GM12872 (cell line): ENCODE results near the gene GNG7.

Experiments
- TF ChIP-seq, protein P1 (sequence below): IDR thresholded peaks from 3 replicates; pipeline ENCODE4 v1.5.1; 2011; ENCODE audit warnings: low read depth, mild to moderate bottlenecking, low read length, moderate library complexity; ENCODE audit not compliant: insufficient read depth

The GNG7 gene

DNA sequence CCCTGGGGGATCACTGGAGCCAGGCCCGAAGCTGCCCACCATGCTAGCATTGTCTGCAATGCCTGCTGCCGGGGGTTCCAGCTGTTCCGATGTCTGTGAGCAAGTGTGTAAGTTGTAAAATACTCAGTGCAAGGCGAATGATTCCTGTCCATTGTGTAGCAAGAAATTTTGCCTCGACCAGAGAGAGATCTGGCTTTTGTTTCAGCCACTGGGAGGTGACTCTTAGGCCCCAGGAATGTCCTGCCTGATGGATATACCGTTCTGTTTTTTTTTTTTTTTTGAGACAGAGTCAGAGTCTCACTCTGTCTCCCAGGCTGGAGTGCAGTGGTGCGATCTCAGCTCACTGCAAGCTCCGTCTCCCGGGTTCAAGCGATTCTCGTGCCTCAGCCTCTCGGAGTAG lies 233.9 kb downstream of the GNG7 start:
- TF ChIP-seq, protein P1, sequence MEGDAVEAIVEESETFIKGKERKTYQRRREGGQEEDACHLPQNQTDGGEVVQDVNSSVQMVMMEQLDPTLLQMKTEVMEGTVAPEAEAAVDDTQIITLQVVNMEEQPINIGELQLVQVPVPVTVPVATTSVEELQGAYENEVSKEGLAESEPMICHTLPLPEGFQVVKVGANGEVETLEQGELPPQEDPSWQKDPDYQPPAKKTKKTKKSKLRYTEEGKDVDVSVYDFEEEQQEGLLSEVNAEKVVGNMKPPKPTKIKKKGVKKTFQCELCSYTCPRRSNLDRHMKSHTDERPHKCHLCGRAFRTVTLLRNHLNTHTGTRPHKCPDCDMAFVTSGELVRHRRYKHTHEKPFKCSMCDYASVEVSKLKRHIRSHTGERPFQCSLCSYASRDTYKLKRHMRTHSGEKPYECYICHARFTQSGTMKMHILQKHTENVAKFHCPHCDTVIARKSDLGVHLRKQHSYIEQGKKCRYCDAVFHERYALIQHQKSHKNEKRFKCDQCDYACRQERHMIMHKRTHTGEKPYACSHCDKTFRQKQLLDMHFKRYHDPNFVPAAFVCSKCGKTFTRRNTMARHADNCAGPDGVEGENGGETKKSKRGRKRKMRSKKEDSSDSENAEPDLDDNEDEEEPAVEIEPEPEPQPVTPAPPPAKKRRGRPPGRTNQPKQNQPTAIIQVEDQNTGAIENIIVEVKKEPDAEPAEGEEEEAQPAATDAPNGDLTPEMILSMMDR = no peak

DNA sequence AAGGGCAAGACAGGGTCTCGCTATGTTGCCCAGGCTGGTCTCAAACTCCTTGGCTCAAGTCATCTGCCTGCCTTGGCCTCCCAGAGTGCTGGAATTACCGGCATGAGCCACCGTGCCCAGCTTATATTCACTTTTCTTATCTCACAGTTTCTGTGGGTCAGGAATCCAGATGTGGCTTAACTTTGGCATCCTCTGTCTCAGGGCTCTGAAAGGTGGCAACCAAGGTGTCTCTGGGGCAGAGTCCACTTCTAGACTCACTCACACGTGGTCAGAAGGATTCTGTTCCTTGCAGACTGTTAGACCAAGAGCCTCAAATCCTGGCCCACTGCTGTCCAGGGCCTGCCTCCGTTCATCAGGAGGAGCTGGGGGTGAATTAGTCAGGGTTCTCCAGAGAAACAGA lies 238.1 kb downstream of the GNG7 start:
- TF ChIP-seq, protein P1 = no peak

- TF ChIP-seq, protein P1 = no peak
Observed at GRCh38 chr19:2462635-2463421, 239.7 kb downstream of the GNG7 start.

DNA sequence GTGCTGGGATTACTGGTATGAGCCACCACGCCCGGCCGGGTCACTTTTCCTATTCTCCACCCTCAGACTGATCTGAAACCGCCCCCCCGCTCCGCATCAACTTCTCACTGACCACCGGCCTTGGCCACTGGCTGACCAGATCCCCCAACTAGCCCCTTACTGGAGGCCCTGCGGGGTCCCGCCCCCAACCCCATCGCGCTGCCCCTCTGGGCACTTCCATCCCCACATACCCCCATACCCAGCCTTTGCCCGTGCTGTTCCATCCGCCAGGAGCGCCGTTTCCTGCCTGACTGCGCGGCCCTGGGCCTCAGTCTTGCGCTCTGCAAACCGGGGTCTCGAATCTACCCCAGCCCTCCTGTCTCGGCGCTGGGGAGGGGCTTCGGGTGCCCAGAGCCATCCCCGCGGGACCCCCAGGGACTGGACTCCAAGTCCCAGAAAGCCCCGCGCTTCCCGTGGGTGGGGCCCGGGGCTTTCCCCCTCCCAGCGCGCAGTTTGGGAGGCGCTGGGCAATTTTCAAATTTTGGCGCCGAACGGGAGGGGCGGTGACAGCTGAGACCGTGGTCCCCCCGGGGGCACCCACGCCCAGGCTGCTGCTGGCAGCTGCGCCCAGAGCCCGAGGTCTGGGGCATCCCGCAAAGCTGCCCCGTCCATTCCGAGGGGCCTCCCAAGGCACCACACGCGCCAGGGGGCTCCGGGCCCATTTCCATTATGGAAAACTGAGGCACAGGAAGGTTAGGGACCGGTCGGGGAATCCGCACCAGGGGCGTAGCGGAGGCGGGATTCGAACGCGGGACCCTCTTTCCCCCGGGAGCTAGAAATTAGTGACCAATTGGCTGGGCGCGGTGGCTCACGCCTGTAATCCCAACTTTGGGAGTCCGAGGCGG lies 240.5 kb downstream of the GNG7 start:
- TF ChIP-seq, protein P1 = peak; percentile 24; the same call in 1 of the 3 replicates
